Suprapubic skin (tissue), 4 donors: ENCODE measurements around the gene TRIM26.

Experiments
- EP300 ChIP-seq: sonication (generic); formaldehyde crosslinking; IDR thresholded peaks from one replicate; pipeline ENCODE4 v1.6.1; 2017; ENCODE audit warnings: antibody characterized with exemption
- POLR2AphosphoS5 ChIP-seq, 3 donors: sonication (generic); formaldehyde crosslinking; IDR thresholded peaks; one replicate each; pipeline ENCODE4 v1.6.1; 2017; ENCODE audit warnings: antibody characterized with exemption in 3 of 3
- TF ChIP-seq, protein P1 (sequence below), 2 donors: fragments of 200-600 bp in 1 of 2; fragments of 450-650 bp in 1 of 2; sonication (generic) in 1 of 2; IDR thresholded peaks; one replicate each; pipeline ENCODE4 v1.5.1; 2016 to 2019; ENCODE audit warnings: antibody characterized with exemption in 2 of 2, mild to moderate bottlenecking in 1 of 2, moderate library complexity in 1 of 2

GRCh38 chr6:30172681-30173080, 40.5 kb downstream of the TRIM26 start:
- no peak for TF ChIP-seq EP300
- TF ChIP-seq, protein P1, sequence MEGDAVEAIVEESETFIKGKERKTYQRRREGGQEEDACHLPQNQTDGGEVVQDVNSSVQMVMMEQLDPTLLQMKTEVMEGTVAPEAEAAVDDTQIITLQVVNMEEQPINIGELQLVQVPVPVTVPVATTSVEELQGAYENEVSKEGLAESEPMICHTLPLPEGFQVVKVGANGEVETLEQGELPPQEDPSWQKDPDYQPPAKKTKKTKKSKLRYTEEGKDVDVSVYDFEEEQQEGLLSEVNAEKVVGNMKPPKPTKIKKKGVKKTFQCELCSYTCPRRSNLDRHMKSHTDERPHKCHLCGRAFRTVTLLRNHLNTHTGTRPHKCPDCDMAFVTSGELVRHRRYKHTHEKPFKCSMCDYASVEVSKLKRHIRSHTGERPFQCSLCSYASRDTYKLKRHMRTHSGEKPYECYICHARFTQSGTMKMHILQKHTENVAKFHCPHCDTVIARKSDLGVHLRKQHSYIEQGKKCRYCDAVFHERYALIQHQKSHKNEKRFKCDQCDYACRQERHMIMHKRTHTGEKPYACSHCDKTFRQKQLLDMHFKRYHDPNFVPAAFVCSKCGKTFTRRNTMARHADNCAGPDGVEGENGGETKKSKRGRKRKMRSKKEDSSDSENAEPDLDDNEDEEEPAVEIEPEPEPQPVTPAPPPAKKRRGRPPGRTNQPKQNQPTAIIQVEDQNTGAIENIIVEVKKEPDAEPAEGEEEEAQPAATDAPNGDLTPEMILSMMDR (IDR thresholded peaks at IDR 0.05), result no peak
- no peak for TF ChIP-seq POLR2AphosphoS5 (IDR thresholded peaks at IDR 0.05)
